ENCODE measurements around the gene KIAA1755.

KIAA1755 gene

GRCh38 chr20:38187517-38187916, 73.0 kb downstream of the KIAA1755 start:
- Histone ChIP-seq H4K20me1 (ENCODE audit: low read depth, low read length) (no peaks in the 10 kb centered on the region), H3K27me3 (ENCODE audit: low read length) (no peaks in the 10 kb centered on the region), H3K36me3 (ENCODE audit: low read length) (no peaks in the 10 kb centered on the region), H3K9me2 (replicated peaks; ENCODE audit: insufficient read depth, low read length) (no peaks in the 10 kb centered on the region), H3F3A (ENCODE audit: insufficient read depth) (no peaks in the 10 kb centered on the region), H3K9me3 (ENCODE audit: insufficient read depth, low read length) (no peaks in the 10 kb centered on the region), H3K9ac (ENCODE audit: low read length) (no peak overlapping the region), H3K27ac (ENCODE audit: low read depth, low read length) (no peak overlapping the region), H2AFZ (ENCODE audit: low read depth, low read length, severe bottlenecking) (no peak overlapping the region), H3K4me2 (ENCODE audit: low read depth, low read length, poor library complexity, severe bottlenecking) (no peak overlapping the region), H3K4me3 (ENCODE audit: insufficient read depth, low read length, poor library complexity, severe bottlenecking) (no peak overlapping the region), H3K79me2 (ENCODE audit: insufficient read depth, low read length) (no peaks in the 10 kb centered on the region)
- no peak for TF ChIP-seq CTCF (IDR thresholded peaks at IDR 0.05; ENCODE audit: insufficient read depth, low read length, poor library complexity, severe bottlenecking)
- TF ChIP-seq EZH2phosphoT487 (conservative IDR thresholded peaks at IDR 0.05; ENCODE audit: low read length) = no peak

- H3K27ac ChIP-seq (ENCODE audit: low read depth, low read length) = no peak overlapping the region
- H4K20me1 ChIP-seq (ENCODE audit: low read depth, low read length) = no peaks in the 10 kb centered on the region
- H3K9me3 ChIP-seq (ENCODE audit: insufficient read depth, low read length) = no peaks in the 10 kb centered on the region
- H2AFZ ChIP-seq (ENCODE audit: low read depth, low read length, severe bottlenecking) = no peak overlapping the region
- no peaks in the 10 kb centered on the region for H3F3A ChIP-seq (ENCODE audit: insufficient read depth)
- TF ChIP-seq EZH2phosphoT487 (conservative IDR thresholded peaks at IDR 0.05; ENCODE audit: low read length) (no peak), CTCF (IDR thresholded peaks at IDR 0.05; ENCODE audit: insufficient read depth, low read length, poor library complexity, severe bottlenecking) (no peak)
- H3K27me3 ChIP-seq (ENCODE audit: low read length) = no peaks in the 10 kb centered on the region
- no peaks in the 10 kb centered on the region for H3K79me2 ChIP-seq (ENCODE audit: insufficient read depth, low read length)
- H3K9me2 ChIP-seq (replicated peaks; ENCODE audit: insufficient read depth, low read length) = no peaks in the 10 kb centered on the region
- H3K4me2 ChIP-seq (ENCODE audit: low read depth, low read length, poor library complexity, severe bottlenecking) = no peak overlapping the region
- H3K9ac ChIP-seq (ENCODE audit: low read length) = no peak overlapping the region
- no peaks in the 10 kb centered on the region for H3K36me3 ChIP-seq (ENCODE audit: low read length)
- H3K4me3 ChIP-seq (ENCODE audit: insufficient read depth, low read length, poor library complexity, severe bottlenecking) = no peak overlapping the region
These were observed 73.7 kb downstream of the KIAA1755 start for GRCh38 chr20:38186788-38187221.

- Histone ChIP-seq H3K27me3 (ENCODE audit: low read length) (no peaks in the 10 kb centered on the region), H3K79me2 (ENCODE audit: insufficient read depth, low read length) (no peaks in the 10 kb centered on the region), H3K36me3 (ENCODE audit: low read length) (no peaks in the 10 kb centered on the region), H2AFZ (ENCODE audit: low read depth, low read length, severe bottlenecking) (no peak overlapping the region), H3K27ac (ENCODE audit: low read depth, low read length) (no peak overlapping the region), H3K9me2 (replicated peaks; ENCODE audit: insufficient read depth, low read length) (no peaks in the 10 kb centered on the region), H3K4me2 (ENCODE audit: low read depth, low read length, poor library complexity, severe bottlenecking) (no peak overlapping the region), H3F3A (ENCODE audit: insufficient read depth) (no peaks in the 10 kb centered on the region), H3K9ac (ENCODE audit: low read length) (no peak overlapping the region), H3K4me3 (ENCODE audit: insufficient read depth, low read length, poor library complexity, severe bottlenecking) (no peak overlapping the region), H3K9me3 (ENCODE audit: insufficient read depth, low read length) (no peaks in the 10 kb centered on the region), H4K20me1 (ENCODE audit: low read depth, low read length) (no peaks in the 10 kb centered on the region)
- TF ChIP-seq CTCF (IDR thresholded peaks at IDR 0.05; ENCODE audit: insufficient read depth, low read length, poor library complexity, severe bottlenecking) (no peak), EZH2phosphoT487 (conservative IDR thresholded peaks at IDR 0.05; ENCODE audit: low read length) (no peak)
These were observed 76.4 kb downstream of the KIAA1755 start for GRCh38 chr20:38184101-38184500.

All from SU-DHL-6 (cell line).